DMS153 (cell line): ENCODE measurements around the gene GLIS1.

Source experiments
- DNase-seq: peaks from one replicate; lab custom pipeline; 2025; lab: John Stamatoyannopoulos, UW

GLIS1 gene

DNA sequence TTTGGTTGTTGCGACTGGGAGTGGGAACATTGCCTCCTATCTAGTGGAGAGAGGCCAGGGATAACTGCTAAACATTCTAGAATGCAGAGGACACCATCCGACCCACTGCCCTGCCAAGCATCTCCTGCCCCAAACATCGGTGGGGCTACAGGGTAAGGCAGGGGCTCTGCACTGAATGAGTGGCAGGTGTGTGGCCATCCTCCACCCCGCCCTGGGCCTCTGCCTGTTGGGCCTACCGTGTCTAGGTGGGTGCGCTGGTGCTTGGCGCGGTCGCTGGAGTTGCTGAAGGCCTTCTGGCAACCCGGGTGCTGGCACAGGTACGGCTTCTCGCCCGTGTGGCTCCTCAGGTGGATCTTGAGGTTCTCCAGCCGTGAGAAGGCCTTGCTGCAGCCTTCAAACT, 209.4 kb downstream of the GLIS1 start:
- no peak for DNase-seq

GRCh38 chr1:53527368-53527767, 211.6 kb downstream of the GLIS1 start:
- no peak for DNase-seq

DNA sequence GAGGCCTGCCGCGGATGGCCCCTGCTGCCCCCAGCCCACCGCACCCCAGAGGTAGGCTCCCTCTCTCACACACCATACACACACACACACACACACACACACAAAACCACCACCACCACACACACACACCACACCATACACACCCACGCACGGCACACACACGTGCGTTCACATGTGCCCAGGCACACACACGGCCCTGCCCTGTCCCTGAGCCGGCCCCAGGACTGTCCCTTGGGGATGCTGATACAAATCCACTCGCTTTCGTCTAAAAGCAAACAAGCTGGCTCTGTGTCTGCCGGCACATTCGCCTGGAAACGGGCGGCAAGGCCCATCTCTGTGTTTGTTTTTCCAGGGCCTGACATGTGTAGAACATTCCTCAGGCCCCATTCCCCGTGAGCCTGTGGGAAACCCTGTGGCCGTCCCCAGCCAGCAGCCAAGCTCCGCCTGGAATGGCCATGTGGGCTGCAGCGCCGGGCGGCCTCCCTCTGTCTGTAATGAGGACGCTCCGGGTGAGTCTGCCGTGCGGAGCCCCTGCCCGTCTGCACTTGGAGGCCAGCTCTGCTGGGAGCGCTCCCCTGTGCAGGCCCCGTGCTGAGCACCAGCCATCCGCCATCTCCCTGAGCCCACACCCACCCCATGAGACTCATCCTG, 212.4 kb downstream of the GLIS1 start:
- peak; percentile 78 for DNase-seq

GRCh38 chr1:53525595-53525994, 213.4 kb downstream of the GLIS1 start:
- no peak for DNase-seq

- no peak for DNase-seq
Observed at GRCh38 chr1:53524428-53525375, 214.3 kb downstream of the GLIS1 start.

DNA sequence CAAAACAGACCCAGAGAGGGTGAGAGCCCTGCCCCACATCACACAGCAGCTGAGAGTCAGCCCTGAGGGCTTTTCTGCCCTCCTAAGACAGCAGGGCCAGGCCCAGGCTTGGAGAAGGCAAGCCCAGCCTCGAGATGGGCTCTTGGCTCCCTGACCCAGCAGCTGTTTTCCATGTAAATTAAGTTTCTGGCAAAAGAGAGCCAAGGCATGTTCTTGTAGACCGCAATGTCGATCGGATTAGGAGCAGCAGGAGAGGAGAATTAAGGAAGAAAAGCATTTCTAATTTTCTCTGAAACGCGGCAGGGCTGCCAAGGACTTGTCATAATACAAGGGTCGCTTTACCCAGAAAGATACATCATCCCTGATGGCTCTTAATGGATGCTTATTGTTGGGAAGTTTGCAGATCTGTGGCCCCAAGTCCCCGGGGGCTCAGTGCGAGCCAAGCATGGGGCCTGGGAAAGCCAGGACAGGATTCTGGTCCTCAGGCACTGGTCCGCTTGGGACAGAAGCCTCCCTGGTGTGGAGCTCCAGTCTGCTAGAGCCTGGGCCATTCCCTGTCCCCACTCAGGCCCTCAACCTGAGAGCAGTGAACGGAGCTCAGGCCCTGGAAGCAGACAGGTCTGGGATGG, 216.9 kb downstream of the GLIS1 start:
- DNase-seq: no peak

DNA sequence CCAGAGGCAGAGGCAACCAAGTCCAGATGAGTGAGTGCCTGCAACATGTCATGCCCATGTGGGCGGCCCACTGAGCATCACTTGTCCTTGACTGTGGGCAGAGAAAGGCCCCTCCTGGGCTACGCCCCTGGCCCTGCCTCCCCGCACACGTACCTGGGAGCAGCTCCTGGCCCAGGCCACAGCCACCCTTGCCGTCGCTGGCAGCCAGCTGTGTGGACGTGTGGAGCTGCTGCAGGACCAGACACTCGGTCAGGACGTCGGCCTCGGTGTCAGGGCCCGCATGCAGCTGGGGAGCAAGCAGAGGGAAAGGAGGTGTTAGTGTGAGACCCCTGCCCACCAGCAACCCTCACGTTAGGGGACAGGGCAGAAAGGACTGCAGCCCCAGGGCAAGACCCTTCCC, 218.5 kb downstream of the GLIS1 start:
- no peak for DNase-seq

GRCh38 chr1:53519421-53519820, 219.5 kb downstream of the GLIS1 start:
- DNase-seq: no peak

DNA sequence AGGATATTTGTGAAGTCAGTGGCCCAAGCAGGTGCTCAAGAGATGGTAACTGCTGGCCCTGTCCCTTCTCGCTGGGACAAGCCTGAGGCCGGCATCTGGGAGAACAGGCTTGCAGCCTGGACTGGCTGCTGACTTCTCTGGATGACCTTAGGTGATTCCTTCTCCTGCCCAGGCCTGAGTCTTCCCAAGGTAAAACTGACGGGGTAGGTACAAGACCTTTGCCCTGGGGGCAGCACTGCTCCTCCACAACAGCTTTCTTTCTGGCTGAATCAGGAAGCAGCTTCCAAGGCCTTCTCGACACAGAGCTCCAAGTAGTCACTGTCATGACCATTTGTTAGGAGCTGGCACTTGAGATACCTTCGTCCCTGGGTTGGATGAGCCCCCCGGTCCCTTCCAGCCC, 220.2 kb downstream of the GLIS1 start:
- DNase-seq: no peak

DNA sequence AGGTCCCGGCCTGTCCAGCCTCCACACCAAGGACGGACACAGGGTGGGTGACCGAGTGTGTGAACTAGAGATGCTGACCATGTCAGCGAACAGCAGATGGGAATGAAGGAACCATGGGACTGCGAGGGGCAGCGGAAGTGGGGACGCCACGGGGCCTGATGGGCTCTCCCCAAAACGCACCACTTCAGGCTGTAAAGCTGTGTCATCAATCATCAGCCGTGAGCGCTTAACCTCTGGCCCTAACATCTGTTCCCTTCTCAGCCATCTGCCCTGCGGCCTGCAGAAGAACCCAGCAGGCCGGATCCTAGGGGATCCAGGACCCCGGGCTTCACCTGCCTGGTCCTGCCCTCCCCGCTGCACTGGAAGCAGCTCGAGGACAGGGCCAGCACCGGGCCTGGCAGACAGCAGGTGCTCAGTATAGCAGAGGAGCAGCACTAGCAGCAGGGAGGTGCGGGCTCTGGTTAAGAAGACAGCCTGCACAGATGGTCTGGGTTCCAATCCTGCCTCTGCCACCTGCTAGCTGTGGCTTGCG, 221.1 kb downstream of the GLIS1 start:
- DNase-seq: no peak

DNA sequence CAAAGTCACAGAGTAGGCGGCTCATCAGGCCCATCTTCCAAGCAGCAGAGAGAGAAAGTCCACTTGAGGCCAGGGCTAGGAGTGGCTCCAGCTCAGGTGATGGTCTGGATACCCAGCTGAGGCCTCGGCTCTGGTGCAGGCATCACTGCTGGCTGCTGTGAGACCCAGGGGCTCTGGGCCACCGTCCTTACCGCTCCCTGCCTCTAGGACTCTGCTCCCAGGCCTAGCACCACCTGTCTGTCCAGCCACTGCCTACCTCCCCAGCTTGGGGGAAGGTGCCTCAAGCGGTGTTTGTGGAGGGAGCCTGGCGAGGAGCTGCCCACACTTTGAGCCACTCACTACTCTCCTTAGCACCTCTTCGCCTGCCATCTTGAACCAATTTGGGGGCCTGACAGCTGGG, 221.9 kb downstream of the GLIS1 start:
- DNase-seq: no peak

- DNase-seq: no peak
Observed at GRCh38 chr1:53516181-53516580, 222.8 kb downstream of the GLIS1 start.

DNA sequence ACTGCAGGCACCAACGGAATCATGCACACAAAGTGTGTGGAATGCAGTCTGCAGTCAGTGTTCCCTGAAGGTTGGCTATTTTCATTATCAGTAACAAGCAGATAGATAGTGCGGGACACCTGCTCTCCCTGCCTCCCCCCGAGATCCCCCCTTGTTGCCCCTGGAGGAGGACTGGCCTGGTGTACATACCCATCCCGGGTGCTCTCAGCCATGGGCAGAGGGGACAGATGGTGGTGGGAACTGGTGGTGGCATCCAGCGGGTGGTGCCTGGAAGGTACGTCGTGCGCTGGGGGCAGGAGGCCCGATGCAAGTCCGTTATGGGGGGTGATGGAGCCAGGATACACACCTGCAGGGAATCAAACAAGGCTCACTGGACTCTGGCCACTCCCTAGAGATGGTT, 224.5 kb downstream of the GLIS1 start:
- DNase-seq: no peak

GRCh38 chr1:53513846-53514245, 225.1 kb downstream of the GLIS1 start:
- no peak for DNase-seq

- DNase-seq: peak; percentile 40
Observed at GRCh38 chr1:53512807-53513755, 225.9 kb downstream of the GLIS1 start.

GRCh38 chr1:53511933-53512806, 226.8 kb downstream of the GLIS1 start:
- peak; percentile 40 for DNase-seq

GRCh38 chr1:53511323-53511932, 227.5 kb downstream of the GLIS1 start:
- no peak for DNase-seq

- no peak for DNase-seq
Observed at GRCh38 chr1:53510215-53510614, 228.7 kb downstream of the GLIS1 start.

DNA sequence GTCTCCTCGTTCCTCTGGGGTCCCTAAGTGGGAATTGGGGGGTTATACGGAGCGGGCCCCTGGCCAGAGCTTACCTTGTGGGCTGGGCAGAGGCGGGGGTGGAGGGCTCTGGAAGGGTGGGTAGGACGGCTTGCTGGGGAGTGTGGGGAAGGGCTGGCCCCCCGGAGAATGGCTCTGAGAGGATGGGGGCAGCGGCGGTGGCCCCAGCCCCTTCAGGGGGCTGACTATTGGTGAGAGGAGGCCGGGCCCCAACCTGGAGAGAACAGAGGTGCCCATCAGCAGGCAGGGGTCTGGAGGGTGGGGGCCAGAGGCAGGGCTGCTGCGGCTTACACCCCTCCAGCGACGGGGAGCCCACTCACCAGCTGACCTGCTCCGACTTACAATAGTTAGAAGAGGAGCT, 229.2 kb downstream of the GLIS1 start:
- DNase-seq: no peak
